Stimulated activated CD8-positive, alpha-beta memory T cell treated with anti-CD3 and anti-CD28 coated beads, Interleukin-4, amount 100 ng/mL, for 24 hours (primary cell): ENCODE data around the gene DYNAP.

Experiments
- DNase-seq: peaks from one replicate; pipeline ENCODE4 v3.0.0-alpha.2; 2020; ENCODE audit warnings: low read depth

DYNAP gene

GRCh38 chr18:54636217-54636616, 45.2 kb downstream of the DYNAP start:
- DNase-seq, result no peak

DNA sequence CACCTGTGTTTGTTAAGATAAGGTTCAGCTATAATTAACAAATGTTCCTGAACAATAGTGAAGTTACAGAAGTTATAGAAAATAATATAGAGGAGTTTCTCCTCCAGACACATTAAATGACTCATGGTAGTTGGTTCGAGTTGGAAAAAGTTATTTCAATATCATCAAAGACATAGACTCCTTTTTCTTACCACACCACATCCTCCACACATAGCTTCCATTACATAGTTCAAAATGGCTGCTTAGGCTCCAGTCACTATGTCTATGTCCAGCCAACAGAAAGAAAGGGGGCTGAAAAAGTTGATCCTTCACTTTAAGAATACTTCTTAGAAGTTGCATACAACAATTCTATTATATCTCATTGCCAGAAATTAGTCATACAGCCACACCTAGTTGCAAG, 50.7 kb downstream of the DYNAP start:
- DNase-seq, result no peak

GRCh38 chr18:54647176-54647575, 56.1 kb downstream of the DYNAP start:
- no peak for DNase-seq
